Measurements from ENCODE around the gene FADS3.

The FADS3 gene

DNA sequence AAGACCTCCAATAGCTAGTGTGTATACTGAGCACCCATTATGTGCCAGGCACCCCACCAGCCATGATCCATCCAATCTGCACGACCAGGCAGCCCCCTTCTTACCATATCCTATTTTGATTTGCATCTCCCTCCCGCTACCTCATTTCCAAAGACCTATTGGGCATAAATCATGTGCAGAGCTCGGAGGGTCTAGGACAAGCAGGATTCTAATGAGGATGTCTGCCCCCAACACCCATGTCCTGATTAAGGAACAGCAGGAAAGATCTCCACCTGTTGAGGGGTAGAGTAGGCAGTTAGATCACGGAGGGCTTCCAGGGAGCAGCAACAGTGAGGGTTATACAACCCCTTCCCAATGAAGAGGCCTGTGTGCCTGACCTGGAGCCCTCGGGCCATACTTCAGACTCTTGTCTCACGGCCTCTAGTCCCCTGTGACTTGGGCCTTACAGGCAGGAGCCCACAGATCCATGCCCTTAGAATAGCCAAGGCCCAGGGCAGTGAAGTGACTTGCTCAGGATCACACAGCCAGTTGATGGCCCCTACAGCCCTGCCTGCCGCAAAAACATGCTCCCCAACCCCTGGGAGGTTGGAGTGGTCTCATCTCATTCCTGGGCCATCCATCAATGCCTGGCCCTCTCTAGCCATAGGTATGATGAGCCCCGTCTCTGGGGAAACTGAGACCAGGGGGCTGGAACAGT, 22.5 kb upstream of the FADS3 start:
- TF ChIP-seq, protein P1, sequence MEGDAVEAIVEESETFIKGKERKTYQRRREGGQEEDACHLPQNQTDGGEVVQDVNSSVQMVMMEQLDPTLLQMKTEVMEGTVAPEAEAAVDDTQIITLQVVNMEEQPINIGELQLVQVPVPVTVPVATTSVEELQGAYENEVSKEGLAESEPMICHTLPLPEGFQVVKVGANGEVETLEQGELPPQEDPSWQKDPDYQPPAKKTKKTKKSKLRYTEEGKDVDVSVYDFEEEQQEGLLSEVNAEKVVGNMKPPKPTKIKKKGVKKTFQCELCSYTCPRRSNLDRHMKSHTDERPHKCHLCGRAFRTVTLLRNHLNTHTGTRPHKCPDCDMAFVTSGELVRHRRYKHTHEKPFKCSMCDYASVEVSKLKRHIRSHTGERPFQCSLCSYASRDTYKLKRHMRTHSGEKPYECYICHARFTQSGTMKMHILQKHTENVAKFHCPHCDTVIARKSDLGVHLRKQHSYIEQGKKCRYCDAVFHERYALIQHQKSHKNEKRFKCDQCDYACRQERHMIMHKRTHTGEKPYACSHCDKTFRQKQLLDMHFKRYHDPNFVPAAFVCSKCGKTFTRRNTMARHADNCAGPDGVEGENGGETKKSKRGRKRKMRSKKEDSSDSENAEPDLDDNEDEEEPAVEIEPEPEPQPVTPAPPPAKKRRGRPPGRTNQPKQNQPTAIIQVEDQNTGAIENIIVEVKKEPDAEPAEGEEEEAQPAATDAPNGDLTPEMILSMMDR (IDR thresholded peaks at IDR 0.05; ENCODE audit: low read depth, low read length, missing control alignments) = no peak
- DNase-seq (ENCODE audit: low read depth) = no peak
- no peak overlapping the region for H3K4me3 ChIP-seq (ENCODE audit: low read depth, low read length)

DNA sequence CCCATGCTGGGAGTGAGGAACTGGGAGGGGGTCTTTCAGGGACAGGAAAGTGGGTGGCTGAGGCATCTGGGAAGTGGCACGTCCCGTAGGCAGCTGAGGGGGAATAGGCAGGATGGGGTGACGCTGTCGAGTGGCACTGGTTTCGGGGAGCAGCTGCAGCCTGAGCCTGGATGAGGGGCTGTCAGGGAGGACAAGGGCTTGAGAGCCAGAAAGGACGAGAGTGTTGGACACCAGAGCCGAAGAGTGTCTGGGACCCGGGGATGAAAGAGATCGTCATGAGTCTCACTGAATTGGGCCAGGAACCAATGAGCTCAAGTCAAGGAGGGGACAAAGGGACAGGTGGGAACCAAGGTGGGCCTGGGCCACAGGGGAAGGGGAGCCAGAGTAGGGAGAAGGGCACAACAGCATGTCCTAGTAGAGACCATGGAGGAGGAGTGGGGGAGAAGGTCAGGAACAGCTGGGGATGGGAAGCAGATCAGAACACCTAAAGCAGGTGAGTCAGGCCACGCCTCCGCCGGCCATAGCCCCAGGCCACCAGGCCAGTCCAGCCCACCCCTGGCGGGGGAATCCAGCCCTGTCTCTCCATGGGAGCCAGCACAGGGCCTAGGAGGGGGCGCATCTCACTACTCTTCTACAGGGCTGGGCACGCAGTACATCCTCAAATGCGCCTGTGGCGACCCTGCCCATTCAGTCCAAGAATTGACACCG, 21.8 kb upstream of the FADS3 start:
- DNase-seq (ENCODE audit: low read depth) = no peak
- TF ChIP-seq, protein P1 (IDR thresholded peaks at IDR 0.05; ENCODE audit: low read depth, low read length, missing control alignments) = no peak
- no peak overlapping the region for H3K4me3 ChIP-seq (ENCODE audit: low read depth, low read length)

DNA sequence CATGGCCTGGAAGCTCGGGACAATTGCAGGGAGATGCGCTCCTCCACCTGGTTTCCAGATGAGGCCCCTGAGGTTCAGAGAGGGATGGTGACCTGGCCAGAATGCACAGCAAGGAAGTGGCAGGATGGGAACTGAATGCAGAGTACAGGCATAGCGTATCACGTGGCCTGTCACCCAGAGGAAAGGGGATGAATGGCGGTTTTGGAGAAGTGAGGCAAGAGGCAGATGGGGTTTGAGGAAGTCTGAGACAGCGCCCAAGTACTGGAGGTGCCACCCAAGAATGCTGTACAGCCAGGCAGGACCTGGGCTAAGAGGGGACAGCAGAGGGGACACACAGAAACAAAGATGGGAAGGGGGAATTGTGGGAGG, 21.2 kb upstream of the FADS3 start:
- TF ChIP-seq, protein P1 (IDR thresholded peaks at IDR 0.05; ENCODE audit: low read depth, low read length, missing control alignments) = no peak
- no peak overlapping the region for H3K4me3 ChIP-seq (ENCODE audit: low read depth, low read length)
- DNase-seq (ENCODE audit: low read depth) = no peak

DNA sequence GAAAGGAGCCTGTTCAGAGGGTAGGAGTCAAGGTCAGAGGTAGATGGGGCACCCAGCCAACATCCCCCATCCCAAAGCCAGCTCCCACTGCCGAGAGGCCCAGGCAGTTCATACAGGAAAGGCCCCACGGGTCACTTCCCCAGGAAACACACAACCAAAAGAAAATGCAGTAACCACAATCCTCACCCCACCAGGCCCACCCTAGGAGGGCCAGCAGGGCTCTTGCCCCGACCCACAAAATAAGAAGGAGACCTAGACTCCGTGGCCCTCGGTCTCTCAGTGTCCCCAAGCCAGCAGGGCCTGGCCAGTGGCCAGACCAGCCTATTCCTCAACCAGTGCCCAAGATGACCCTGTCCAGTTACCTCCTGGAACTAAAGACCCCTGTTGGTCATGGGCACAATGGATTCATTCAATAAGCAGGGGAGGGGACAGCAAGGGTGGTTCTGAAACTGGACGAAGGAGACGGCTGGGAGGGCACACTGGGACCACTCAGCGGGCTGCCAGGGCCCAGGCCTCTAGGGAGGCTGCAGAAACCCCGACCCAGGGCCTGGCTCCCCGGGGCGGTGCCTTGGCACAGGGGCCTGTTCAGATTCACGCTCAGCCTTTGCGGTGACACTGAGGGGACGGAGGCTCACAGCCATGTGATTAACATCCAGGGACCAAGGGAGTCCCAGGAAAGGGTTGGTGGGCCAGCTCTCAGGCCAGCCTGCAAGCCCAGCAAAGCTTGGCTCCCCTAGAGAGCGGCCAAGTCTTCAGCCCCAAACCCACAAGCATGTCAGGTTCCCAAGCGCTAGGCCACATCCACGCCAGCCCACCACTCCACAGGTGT, 20.6 kb upstream of the FADS3 start:
- DNase-seq (ENCODE audit: low read depth) = no peak
- TF ChIP-seq, protein P1 (IDR thresholded peaks at IDR 0.05; ENCODE audit: low read depth, low read length, missing control alignments) = no peak
- no peak overlapping the region for H3K4me3 ChIP-seq (ENCODE audit: low read depth, low read length)

DNA sequence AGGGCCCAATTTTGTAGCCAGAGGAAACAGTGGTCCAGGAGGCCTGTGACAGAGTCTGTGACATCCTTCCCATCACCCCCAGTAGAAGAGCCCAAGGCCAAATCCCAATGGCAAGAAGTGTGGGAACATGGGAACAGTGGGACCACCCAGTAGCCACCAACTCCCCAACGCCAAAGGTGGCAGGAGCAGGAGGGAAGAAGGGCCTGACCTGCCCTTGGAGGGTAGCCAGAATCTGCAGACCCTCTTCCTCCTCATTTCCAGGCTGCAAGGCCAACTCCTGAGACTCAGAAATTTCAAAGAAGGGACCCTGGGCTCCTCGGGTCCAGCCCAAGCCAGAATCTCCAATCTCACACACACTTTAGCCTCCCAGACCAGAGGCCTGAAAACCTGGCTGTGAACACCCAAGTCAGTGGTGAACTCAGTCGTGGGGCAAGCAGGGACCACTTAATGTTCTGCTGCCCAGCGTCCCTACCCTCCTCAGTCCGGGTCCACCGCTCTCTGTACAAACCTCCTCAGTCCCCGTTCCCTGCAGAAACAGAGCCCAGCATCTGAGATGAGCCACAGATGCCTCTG, 19.9 kb upstream of the FADS3 start:
- DNase-seq (ENCODE audit: low read depth) = no peak
- TF ChIP-seq, protein P1 (IDR thresholded peaks at IDR 0.05; ENCODE audit: low read depth, low read length, missing control alignments) = no peak

DNA sequence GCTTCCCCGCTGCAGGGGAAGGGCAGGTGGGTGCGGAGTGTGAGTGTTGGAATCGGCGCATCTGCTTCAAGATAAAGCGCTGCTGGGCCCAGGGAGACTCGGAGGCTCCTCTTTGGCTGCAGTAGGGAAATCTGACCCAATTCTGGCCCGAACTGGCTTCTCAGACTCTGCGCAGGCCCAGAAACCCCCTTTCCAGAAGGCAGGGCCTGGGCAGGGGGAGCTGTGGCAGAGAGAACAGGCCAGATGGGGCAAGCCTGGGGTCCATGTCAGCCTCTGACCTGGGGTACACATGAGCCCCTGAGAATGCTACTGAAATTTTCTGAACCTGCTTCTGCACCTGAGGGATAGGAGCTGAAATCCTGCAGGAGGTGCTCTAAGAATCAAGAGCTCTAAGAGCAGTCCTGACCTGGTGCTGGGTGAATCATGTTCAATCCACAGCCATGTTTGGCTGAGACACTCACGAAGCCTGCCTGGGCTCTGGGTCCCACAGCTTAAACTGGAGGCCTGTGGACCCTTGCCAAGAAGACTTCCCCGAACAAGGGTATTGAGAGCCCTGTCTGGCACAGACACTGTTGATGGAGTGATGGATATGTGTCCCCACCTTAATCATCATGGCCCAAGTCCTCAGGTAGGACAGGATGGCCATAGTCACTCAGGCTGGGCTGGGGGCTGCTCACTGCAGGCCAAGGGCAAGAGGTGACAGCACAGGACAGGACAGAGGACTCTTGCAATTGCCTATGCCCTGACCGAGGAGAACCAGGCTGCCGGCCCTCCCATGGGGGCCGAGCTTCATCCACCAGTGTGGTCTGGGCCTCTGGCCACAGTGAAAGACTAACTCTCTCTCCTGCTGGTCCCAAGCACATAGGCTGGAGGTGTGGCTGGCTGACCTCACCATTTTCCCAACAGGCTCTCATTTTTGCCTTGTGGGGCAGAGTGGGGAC, 19.1 kb upstream of the FADS3 start:
- TF ChIP-seq, protein P1 (IDR thresholded peaks at IDR 0.05; ENCODE audit: low read depth, low read length, missing control alignments) = no peak
- no peak for DNase-seq (ENCODE audit: low read depth)
- H3K4me3 ChIP-seq (ENCODE audit: low read depth, low read length) = no peak overlapping the region

More for the DNA sequence above, 19.9 kb upstream of the FADS3 start:
- no peak overlapping the region for H3K4me3 ChIP-seq (ENCODE audit: low read depth, low read length)
